GM18909 (cell line): Measurements from ENCODE around the gene CDHR5.

Experiments
- ATAC-seq: cut with Tn5 transposase; IDR thresholded peaks from one replicate; pipeline ENCODE4 v1.9.1; 2021; ENCODE audit warnings: mild to moderate bottlenecking; ENCODE audit not compliant: unreplicated experiment, poor library complexity

The CDHR5 gene

GRCh38 chr11:612961-613300, 11.8 kb downstream of the CDHR5 start:
- ATAC-seq, result no peak

- ATAC-seq, result no peak
Observed at GRCh38 chr11:612201-612960, 12.4 kb downstream of the CDHR5 start.

DNA sequence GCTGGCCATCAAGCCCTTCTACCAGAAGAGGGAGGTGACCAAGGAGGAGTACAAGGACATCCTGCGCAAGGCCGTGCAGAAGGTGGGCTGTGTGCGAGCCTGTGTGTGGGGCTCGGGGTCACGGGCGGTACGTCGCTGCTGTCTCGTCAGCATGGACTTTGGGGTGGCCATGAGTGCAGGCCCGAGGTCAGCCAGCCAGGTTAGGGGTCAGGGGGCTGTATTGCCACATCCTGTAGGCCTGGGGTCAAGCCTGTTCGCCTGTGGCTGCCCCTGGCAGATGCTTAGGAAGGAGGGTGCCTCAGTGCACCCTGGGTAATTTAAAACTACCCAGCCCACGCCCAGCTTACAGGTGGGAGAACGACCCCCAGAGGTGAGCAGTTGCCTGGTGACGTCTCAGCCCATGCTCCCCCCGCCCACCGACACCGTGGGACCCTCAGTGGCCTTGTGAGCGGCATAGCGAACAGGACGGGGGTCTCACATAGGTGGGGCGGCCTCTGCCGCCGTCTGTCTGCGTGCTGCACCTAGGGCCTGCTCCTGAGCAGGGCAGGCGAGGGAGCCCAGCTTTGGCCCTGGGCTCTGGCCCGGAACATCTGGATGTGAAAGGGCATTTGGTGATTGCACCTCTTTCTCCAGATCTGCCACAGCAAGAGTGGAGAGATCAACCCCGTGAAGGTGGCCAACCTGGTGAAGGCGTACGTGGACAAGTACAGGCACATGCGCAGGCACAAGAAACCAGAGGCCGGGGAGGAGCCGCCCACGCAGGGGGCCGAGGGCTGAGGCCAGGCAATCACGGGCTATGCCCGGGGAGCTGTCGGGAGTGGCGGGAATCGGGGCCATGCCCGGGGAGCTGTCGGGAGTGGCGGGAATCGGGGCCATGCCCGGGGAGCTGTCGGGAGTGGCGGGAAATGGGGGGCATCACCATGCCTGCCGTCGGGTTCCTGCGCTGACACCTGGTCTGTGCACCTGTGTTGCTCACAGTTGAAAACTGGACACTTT, 13.5 kb downstream of the CDHR5 start:
- ATAC-seq, result no peak

- ATAC-seq, result no peak
Observed at GRCh38 chr11:610146-610801, 14.5 kb downstream of the CDHR5 start.

DNA sequence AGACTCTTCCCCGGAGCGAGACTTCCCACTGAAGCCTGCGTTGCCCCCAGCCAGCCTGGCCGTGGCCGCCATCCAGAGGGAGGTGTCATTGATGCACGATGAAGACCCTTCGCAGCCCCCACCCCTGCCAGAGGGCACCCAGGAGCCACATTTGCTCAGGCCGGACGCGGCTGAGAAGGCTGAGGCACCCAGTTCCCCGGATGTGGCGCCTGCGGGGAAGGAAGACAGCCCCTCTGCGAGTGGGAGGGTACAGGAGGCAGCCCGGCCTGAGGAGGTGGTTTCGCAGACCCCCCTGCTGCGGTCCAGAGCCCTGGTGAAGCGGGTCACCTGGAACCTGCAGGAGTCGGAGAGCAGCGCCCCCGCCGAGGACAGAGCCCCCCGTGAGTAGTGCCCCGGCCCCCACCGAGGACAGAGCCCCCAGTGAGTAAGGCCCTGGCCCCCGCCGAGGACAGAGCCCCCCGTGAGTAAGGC, 15.4 kb downstream of the CDHR5 start:
- ATAC-seq, result no peak

DNA sequence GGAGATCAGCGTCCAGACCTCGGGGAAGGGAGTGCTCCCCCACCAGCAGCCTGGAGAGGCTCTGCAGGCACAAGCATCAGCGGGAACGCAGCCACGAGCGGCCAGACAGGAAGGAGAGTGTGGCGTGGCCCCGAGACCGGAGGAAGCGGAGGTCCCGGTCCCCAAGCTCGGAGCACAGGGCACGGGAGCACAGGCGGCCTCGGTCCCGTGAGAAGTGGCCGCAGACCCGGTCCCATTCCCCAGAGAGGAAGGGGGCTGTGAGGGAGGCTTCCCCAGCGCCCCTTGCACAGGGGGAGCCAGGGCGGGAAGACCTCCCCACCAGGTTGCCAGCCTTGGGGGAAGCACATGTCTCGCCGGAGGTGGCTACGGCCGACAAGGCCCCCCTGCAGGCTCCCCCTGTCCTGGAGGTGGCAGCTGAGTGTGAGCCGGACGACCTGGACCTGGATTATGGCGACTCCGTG, 15.9 kb downstream of the CDHR5 start:
- ATAC-seq, result no peak

DNA sequence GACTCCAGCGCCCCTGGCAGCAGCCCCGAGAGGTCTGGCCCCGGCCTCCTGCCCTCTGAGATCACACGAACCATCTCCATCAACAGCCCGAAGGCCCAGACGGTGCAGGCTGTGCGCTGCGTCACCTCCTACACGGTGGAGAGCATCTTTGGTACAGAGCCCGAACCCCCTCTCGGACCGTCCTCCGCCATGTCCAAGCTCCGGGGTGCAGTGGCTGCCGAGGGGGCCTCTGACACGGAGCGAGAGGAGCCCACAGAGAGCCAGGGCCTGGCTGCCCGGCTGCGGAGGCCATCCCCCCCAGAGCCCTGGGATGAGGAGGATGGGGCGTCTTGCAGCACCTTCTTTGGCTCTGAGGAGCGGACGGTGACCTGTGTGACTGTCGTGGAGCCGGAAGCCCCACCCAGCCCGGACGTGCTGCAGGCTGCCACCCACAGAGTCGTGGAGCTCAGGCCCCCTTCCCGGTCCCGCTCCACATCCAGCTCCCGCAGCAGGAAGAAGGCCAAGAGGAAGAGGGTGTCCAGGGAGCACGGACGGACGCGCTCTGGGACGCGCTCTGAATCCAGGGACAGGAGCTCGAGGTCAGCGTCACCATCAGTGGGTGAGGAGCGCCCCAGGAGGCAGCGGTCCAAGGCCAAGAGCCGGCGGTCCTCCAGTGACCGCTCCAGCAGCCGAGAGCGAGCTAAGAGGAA, 16.6 kb downstream of the CDHR5 start:
- ATAC-seq, result no peak

GRCh38 chr11:607020-607780, 17.6 kb downstream of the CDHR5 start:
- no peak for ATAC-seq

GRCh38 chr11:606245-606644, 18.5 kb downstream of the CDHR5 start:
- no peak for ATAC-seq

GRCh38 chr11:605286-606129, 19.2 kb downstream of the CDHR5 start:
- ATAC-seq, result no peak

GRCh38 chr11:603154-603553, 21.6 kb downstream of the CDHR5 start:
- no peak for ATAC-seq

DNA sequence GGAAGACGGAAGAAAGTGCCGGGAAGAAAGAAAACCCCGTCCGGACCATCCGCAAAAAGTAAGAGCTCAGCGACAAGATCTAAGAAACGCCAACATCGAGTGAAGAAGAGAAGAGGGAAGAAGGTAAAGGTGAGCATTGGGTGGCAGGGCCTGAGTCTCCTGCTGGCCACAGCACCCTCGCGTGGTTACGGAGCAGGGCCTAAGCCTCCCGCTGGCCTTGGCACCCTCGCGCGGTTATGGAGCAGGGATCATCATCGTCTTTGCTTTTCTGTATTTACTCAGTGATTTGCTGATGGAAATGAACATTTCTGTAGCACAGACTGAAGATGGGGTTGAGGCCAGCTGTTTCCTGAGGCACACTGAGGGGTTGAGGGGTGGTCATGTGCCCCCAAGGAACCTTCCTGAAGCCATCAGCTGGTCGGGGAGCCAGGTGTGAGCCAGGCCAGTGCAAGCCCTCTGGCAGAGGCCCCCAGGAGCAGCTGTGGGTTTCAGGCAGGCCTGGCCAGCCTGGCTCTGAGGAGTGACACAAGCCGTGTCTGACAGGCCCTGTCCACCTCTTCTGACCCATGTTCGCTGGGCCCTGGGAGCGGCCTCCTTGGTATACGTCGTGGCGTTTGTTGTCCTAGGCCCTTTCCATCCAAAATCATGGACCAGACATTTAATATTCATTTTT, 23.0 kb downstream of the CDHR5 start:
- ATAC-seq, result no peak

GRCh38 chr11:598005-598680, 26.6 kb downstream of the CDHR5 start:
- no peak for ATAC-seq

GRCh38 chr11:597166-597725, 27.5 kb downstream of the CDHR5 start:
- ATAC-seq, result no peak

- no peak for ATAC-seq
Observed at GRCh38 chr11:596374-596773, 28.4 kb downstream of the CDHR5 start.

DNA sequence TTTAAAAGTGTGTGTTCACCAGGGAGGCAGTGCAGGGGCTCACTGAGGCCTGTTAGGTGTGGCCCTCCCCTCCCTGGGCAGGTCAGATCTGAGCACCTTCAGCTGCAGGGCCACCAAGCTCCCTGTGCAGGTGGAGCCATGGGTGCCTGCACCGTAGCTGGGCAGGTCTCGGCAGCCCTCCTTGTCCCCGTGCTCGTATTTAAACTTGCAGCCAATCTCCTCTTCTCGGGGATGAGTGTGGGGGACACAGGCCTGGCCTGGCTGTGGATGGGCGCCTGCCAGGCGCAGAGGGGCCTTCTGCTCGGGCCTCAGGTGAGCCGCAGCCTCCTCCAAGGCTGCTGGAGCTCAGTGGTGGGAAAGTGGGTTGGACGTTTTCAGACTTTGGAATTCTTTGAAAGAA, 29.4 kb downstream of the CDHR5 start:
- ATAC-seq, result no peak

GRCh38 chr11:593347-593746, 31.4 kb downstream of the CDHR5 start:
- ATAC-seq, result no peak
